ENCODE measurements around the gene TLR2. TPM values are rescaled to one million over a fixed set of nuclear protein-coding genes. Genes with fewer than 3 reads are reported as not detected.
"Not testable (repeated sequence)": the region's sequence is repeated elsewhere in the genome, so short reads cannot be mapped to it uniquely, and the experiment has no call there.

TLR2 gene
- total RNA-seq, 1 experiment from 2014 or later = 0.05 TPM

DNA sequence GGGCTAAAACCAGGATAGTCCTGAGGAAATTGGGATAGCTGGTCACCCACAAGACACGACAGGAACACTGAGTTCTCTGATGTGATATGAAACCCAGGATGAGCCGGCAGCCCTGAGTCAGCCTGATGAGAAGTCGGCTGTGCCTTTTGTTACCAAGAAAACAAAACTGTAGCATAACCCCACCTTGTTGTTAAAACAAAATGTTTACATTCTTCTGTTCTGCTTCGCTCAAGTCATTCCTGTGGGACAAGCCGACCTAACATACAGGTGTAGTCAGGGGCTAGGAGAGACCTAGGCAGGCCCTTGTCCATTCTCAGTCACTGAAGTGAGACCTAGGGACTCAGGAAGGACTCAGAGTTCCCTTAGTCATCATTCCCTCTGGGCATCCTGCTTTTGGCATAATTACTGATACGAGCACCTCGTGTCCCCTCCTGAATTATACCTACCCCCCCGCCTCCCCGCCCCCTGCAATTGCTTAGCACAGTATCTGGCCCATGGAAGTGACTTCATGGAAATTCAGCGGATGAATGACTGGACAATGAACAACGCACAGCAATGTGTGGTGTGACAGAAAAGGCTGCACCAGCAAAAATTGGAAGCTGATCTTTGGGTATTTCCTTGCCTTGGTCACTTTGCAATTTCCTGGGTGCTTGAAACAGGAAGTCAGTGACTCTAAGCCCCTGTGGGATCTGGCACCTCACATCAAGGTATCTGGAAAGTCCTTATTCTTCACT lies 31.9 kb upstream of the TLR2 start:
- no peak for DNase-seq (ENCODE audit: low read depth, low spot score)
- in situ Hi-C loops (cut with HindIII; ENCODE audit: low pct_unique_long_range_greater_than_20kb, low sequenced_read_pairs) = no loop called here

DNA sequence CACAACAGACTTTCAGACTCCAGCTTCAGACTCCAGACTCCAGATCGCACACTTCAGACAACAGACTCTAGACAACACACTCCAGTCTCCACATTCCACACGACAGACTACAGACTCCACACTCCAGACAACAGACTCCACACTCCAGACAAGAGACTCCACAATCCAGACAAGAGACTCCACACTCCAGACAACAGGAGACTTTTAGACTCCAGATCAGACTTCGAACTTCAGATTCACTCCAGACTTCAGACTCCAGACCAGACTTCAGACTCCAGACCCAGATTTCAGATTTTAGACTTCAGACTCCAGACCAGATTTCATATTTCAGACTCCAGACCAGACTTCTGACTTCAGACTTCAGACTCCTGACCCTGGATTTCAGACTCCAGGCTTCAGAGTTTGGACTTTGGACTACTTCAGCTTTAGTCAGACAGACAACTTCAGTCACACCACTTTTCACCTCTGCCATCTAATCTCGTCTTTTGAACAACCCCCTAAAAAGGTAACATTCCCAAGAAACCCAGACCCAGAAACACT lies 29.0 kb upstream of the TLR2 start:
- in situ Hi-C loops (cut with HindIII; ENCODE audit: low pct_unique_long_range_greater_than_20kb, low sequenced_read_pairs) = no loop called here
- DNase-seq (ENCODE audit: low read depth, low spot score) = no peak

DNA sequence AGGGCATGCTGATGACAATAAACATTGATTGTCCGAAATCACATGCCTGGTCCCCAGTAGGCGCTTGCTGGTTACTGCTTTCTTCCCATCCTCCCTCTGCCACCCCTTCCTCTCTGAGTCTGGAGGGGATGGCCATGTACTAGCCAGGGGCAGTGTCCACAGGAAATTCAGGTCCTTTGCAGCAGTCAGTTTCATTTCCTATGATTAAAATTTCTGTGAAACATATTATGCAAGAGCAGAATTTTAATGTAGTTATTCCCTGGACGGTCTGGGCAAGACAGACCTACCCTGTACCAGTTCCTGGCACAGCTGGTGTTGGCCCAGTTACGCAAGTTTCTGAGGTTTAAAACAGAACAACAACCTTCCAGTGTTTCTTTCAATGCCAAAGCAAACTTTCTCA lies 28.2 kb upstream of the TLR2 start:
- DNase-seq (ENCODE audit: low read depth, low spot score) = peak; percentile 30
- in situ Hi-C loops (cut with HindIII; ENCODE audit: low pct_unique_long_range_greater_than_20kb, low sequenced_read_pairs) = no loop called here

DNA sequence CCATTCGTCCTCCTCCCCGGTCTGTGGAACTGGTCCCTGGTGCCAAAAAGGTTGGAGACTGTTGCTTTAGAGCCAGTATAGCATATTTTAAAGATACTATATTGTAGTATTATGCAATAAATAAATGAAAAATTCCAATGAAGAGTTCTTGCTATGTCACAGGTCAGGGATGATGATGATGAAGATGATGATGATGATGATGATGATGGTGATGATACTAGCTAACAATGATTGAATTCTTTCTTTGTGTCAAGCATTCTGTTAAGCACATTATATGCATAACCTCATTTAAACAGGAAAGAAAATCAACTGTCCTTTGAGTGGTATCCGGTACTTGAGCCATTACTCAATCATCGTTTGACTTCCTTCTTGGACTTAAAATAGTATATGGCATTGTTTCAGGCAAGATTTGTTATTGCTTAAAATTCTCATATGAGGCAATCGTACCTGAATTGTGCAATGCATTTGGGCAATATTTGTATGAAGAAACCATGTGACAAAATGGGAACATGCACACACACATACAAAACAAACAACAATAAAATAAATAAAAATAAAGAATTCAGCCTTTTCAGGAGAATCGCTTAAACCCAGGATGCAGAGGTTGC lies 22.8 kb upstream of the TLR2 start:
- DNase-seq (ENCODE audit: low read depth, low spot score) = no peak
- in situ Hi-C loops (cut with HindIII; ENCODE audit: low pct_unique_long_range_greater_than_20kb, low sequenced_read_pairs) = no loop called here

DNA sequence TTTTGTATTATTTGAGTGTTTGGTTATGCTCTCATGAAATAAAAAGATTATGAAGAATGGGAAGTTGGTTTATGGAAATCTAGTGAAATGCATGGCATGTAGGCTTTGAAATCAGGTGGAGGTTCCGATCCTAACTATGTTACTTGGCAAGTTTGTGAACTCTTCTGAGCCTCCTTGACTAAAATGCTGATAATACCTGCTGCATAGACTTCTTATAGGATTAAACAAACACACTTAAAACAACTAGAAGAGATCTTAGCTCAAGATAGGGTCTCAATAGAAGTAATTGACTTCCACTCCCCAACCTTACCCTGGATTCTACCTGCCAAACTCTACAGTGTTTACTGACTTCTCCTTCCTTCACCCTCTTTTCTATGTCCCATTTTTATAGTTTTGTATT lies 22.2 kb upstream of the TLR2 start:
- no peak for DNase-seq (ENCODE audit: low read depth, low spot score)
- in situ Hi-C loops (cut with HindIII; ENCODE audit: low pct_unique_long_range_greater_than_20kb, low sequenced_read_pairs) = no loop called here

DNA sequence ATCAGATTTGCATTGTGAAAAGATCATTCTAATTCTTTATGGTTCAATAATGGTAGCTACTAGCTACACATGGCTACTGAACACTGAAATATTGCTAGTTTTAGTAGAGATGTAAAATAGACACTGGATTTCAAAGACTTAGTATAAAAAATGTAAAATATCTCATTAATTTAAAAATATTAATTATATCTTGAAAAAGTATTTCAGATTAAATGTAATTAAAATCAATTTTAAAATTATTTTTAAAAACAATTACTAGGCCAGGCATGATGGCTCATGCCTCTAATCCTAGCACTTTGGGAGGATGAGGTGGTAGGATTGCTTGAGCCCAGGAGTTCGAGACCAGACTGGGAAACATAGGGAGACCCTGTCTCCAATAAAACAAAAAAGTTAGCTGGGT lies 20.4 kb upstream of the TLR2 start:
- DNase-seq (ENCODE audit: low read depth, low spot score) = no peak
- in situ Hi-C loops (cut with HindIII; ENCODE audit: low pct_unique_long_range_greater_than_20kb, low sequenced_read_pairs) = no loop called here

DNA sequence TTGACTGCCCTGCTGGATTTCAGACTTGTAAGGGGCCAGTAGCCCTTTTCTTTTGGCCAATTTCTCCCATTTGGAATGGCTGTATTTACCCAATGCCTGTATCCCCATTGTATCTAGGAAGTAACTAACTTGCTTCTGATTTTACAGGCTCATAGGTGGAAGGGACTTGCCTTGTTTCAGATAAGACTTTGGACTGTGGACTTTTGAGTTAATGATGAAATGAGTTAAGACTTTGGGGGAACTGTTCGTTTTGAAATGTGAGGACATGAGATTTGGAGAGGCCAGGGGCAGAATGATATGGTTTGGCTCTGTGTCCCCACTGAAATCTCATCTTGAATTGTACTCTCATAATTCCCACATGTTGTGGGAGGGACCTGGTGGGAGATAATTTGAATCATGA lies 17.6 kb upstream of the TLR2 start:
- DNase-seq (ENCODE audit: low read depth, low spot score); in situ Hi-C loops (cut with HindIII; ENCODE audit: low pct_unique_long_range_greater_than_20kb, low sequenced_read_pairs): not testable (repeated sequence)

DNA sequence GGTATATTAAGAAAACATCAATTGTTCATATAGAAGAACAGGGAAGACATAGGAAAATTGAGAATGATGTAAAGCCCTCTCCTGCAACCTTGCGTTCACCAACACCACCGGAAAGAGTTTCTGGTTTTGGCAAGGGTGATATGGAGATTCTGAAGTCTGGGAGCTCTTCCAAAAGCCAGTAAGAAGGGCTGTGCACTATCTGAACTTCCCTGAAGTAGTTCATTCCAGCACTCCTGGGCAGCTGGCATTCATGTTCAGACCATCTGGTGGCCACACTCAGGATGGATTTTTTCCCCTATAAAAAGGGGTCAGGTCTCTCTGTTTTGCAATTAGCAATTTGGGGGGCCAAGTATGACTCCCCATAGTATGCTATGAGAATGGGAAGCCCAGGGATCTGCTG lies 15.4 kb upstream of the TLR2 start:
- no peak for DNase-seq (ENCODE audit: low read depth, low spot score)
- in situ Hi-C loops (cut with HindIII; ENCODE audit: low pct_unique_long_range_greater_than_20kb, low sequenced_read_pairs) = no loop called here

DNA sequence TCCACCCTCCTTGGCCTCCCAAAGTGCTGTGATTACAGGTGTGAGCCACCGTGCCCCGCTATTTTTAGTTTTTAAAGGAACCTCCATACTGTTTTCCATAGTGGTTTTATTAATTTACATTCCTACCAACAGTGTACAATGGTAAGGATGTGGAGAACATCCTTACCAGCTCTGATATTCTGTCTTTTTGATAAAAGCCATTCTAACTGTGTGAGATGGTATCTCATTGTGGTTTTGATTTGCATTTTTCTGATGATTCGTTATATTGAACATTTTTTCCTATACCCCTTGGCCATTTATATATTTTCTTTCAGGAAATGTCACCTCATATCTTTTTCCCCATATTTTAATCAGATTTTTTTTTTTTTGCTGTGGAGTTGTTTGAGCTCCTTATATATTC lies 14.2 kb upstream of the TLR2 start:
- DNase-seq (ENCODE audit: low read depth, low spot score) = no peak
- in situ Hi-C loops (cut with HindIII; ENCODE audit: low pct_unique_long_range_greater_than_20kb, low sequenced_read_pairs) = no loop called here

DNA sequence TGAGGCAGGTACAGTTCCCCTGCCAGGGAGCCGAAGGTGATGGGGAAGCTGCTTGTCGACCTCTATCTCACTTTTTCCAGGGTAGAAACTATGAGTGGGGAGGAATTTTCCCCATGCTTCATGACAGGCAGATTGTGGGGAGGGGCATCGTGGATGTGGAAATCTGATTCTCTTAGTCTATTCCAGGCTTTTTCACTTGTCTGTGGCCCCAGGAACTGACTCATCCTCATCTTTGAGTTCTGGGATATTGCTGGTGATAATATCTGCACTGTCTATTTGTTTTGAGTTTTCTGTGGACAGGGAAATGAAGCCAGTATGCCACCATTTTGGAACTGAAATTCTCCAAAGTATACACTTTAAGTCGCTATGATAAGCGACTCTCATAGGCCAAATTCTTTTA lies 7.6 kb upstream of the TLR2 start:
- in situ Hi-C loops (cut with HindIII; ENCODE audit: low pct_unique_long_range_greater_than_20kb, low sequenced_read_pairs) = no loop called here
- no peak for DNase-seq (ENCODE audit: low read depth, low spot score)

DNA sequence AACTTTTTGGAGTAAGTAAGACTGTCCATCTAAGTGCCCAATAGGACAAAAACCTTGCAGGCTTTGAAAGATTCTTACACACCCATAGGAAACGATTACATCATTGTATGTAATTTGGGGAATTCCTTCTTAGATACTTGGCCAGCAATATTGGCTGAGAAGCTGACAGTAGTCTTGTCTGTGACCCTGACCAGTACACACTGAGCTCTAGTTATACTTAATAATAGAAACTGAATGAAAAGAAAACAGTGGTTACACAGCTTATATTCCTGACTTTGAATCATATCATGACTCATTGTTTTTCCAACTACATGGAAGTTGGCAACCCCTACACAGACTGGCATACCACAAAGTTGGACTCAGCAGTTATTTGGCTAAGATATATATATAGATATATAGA lies 7.1 kb upstream of the TLR2 start:
- no peak for DNase-seq (ENCODE audit: low read depth, low spot score)
- in situ Hi-C loops (cut with HindIII; ENCODE audit: low pct_unique_long_range_greater_than_20kb, low sequenced_read_pairs) = no loop called here

DNA sequence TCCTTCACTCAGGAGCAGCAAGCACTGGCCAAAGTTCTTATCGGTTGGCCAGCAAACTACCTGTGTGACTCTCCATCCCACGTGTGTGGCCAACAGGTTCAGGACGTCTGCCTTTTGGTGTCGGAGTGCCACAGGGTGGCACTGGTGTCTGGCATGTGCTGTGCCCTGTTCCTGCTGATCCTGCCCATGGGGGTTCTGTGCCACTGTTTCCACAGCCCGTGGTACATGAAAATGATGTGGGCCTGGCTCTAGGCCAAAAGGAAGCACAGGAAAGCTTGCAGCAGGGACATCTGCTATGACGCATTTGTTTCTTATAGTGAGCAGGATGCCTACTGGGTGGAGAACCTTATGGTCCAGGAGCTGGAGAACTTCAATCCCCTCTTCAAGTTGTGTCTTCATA lies 4.6 kb upstream of the TLR2 start:
- no peak for DNase-seq (ENCODE audit: low read depth, low spot score)
- in situ Hi-C loops (cut with HindIII; ENCODE audit: low pct_unique_long_range_greater_than_20kb, low sequenced_read_pairs) = no loop called here

DNA sequence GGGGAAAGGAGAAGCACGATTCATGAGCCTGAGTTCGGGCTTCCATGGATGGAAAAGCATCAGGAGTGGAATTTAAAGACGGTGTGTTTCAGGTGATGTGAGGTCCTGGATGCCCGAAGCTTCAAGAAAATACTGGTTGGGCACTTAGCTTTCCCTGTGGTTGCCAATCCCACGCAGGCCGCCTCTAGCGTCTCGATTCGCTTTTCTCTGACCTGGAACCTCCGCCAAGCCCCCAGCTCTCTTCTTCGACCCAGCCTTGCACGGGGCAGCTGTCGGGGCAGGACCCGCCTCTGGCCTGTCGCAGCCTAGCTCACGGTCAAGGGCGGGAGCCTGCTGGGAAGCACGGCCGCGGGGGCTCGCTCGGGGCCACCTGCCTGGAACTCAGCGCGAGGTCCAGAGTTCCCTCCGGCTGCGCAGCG lies 308 bp upstream of the TLR2 start:
- no peak for DNase-seq (ENCODE audit: low read depth, low spot score)
- in situ Hi-C loops (cut with HindIII; ENCODE audit: low pct_unique_long_range_greater_than_20kb, low sequenced_read_pairs) = no loop called here

DNA sequence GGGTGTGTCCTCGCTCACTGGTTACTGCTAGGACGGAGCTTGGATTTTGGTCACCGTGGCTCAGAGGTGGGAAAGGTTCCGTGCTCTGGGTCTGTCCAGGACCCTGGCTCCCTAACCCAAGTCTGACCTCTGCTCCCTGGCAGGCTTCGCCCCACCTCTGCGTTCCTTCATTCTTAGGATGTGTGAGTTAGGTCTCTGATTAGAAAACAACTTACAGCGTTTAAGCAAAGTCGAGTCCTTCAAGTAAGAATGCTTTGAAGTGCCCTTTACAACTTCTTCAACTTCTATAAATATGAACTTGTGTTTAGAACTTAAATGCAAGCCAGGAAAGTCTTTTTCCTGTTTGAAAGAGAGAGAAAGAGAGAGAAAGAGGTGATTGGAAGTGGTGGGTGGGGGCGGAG lies 891 bp downstream of the TLR2 start:
- in situ Hi-C loops (cut with HindIII; ENCODE audit: low pct_unique_long_range_greater_than_20kb, low sequenced_read_pairs) = no loop called here

DNA sequence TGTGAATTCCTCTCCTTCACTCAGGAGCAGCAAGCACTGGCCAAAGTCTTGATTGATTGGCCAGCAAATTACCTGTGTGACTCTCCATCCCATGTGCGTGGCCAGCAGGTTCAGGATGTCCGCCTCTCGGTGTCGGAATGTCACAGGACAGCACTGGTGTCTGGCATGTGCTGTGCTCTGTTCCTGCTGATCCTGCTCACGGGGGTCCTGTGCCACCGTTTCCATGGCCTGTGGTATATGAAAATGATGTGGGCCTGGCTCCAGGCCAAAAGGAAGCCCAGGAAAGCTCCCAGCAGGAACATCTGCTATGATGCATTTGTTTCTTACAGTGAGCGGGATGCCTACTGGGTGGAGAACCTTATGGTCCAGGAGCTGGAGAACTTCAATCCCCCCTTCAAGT lies 20.4 kb downstream of the TLR2 start:
- no peak for DNase-seq (ENCODE audit: low read depth, low spot score)
- in situ Hi-C loops (cut with HindIII; ENCODE audit: low pct_unique_long_range_greater_than_20kb, low sequenced_read_pairs) = no loop called here

More for the DNA sequence above, 891 bp downstream of the TLR2 start:
- DNase-seq (ENCODE audit: low read depth, low spot score) = no peak

DNA sequence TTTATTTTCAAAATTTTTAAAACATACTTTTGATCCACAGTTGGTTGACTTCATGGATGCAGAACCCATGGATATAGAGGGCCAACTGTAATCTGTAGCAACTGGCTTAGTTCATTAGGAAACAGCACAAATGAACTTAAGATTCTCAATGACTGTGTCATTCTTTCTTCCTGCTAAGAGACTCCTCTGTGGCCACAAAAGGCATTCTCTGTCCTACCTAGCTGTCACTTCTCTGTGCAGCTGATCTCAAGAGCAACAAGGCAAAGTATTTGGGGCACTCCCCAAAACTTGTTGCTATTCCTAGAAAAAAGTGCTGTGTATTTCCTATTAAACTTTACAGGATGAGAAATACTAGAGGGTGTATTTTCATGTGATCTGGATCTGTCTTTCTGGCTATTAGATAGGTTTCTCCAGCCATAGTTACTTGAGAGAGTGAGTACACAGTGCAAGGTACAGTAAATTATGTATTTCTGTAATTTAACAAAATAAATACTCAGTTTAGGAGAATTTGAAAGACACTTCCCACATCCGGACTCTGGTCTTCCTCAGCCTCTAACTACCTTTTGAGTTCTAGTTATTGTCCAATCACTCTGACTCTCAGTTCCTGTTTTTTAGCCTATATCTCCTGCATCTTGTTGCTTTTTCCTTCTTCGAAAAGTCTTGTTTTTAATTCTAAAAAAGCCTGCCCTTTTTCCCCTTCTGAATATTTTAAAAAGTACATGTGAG lies 21.8 kb downstream of the TLR2 start:
- in situ Hi-C loops (cut with HindIII; ENCODE audit: low pct_unique_long_range_greater_than_20kb, low sequenced_read_pairs) = no loop called here
- no peak for DNase-seq (ENCODE audit: low read depth, low spot score)

DNA sequence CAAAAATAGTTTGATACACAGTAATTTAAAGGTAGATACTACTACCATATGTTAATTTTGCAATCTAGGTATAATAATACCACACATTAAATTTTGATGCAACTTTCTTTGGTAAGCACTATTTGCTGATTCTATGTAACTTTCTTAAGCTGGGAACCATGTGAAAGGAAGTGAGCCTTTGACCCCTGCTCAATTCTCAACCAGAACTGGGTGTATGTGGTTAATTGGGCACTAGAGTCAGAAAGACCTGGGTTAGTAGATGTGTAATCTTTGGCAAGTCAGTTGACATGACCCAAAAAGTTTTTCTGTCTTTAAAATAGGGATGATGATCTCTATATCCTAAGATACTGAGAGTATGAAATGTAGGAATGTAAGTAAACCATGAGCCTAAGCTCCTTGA lies 22.4 kb downstream of the TLR2 start:
- DNase-seq (ENCODE audit: low read depth, low spot score) = no peak
- in situ Hi-C loops (cut with HindIII; ENCODE audit: low pct_unique_long_range_greater_than_20kb, low sequenced_read_pairs) = no loop called here

DNA sequence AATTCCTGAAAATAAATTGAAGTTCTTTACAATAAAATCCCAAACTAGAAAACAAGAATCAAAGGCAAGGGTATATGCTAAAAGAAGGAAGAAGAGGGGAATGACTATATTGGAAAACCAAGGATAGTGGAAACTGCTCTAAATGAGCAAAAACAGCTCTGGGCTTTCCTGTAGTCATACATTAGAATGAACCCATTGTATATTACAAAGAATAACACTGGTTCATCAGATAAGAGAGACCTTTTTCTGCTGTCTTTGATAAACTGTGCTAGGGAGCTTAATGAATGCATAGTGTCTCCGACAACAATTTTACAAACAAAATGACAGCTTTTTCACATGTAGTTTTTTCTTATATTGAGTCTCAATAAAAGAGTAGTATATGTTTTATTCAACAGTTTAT lies 26.6 kb downstream of the TLR2 start:
- peak; percentile 34 for DNase-seq (ENCODE audit: low read depth, low spot score)
- in situ Hi-C loops (cut with HindIII; ENCODE audit: low pct_unique_long_range_greater_than_20kb, low sequenced_read_pairs) = no loop called here

Measured in SK-MEL-5 (cell line).